Endothelial cell of umbilical vein (primary cell): ENCODE measurements around the gene SDC4. TPM values are rescaled to one million over a fixed set of nuclear protein-coding genes. Genes with fewer than 3 reads are reported as not detected.

Experiments used
- BruUV-seq: library from RNA; stranded (reverse); fragments of 400-500 nt; replicated peaks from 2 replicates; lab custom pipeline; 2021; lab: Mats Ljungman, UMichigan
- CTCF ChIA-PET: fragments of 300-600, 350-600 bp; sonication (Branson Sonifier 250); formaldehyde crosslinking; loops from one replicate; lab custom pipeline; 2021; ENCODE audit warnings: antibody characterized with exemption, inconsistent platforms; lab: Charles Lee
- POLR2A ChIA-PET: fragments of 300-600, 350-600 bp; sonication (Branson Sonifier 250); formaldehyde crosslinking; loops from one replicate; lab custom pipeline; 2021; ENCODE audit warnings: antibody characterized with exemption, inconsistent platforms; lab: Charles Lee
- DNase-seq: peaks from one replicate; pipeline ENCODE4 v3.0.0-alpha.2; 2011; ENCODE audit warnings: low read depth, low spot score
- FAIRE-seq: peaks from 2 replicates; lab custom pipeline; 2011; peaks lifted over from hg19 to GRCh38; lab: Jason Lieb, UNC
- H2AFZ ChIP-seq: 2 replicates; pipeline ENCODE4 v1.6.0; 2012; ENCODE audit warnings: low read depth, low read length, control low read depth, inconsistent platforms
- H3K27ac ChIP-seq: 2 replicates; pipeline ENCODE4 v1.5.1; 2011; ENCODE audit warnings: low read depth, mild to moderate bottlenecking, control low read depth, low read length, moderate library complexity; ENCODE audit not compliant: insufficient read depth
- H3K27me3 ChIP-seq, 2 experiments: 2 replicates each; pipeline versions ENCODE4 v1.6.0 to v1.6.1; 2011; ENCODE audit warnings: low read length in 2 of 2, mixed read lengths in 1 of 2; ENCODE audit not compliant: control insufficient read depth in 2 of 2, insufficient read depth in 2 of 2
- H3K36me3 ChIP-seq, 2 experiments: 2 replicates in 1 of 2; 3 replicates in 1 of 2; pipeline ENCODE4 v1.5.1; 2011; ENCODE audit warnings: low read length in 2 of 2, mild to moderate bottlenecking in 1 of 2, moderate library complexity in 1 of 2; ENCODE audit not compliant: control insufficient read depth in 2 of 2, insufficient read depth in 2 of 2; ENCODE audit errors: extremely low read depth in 1 of 2
- H3K4me1 ChIP-seq: 3 replicates; pipeline ENCODE4 v1.5.1; 2011; ENCODE audit warnings: mild to moderate bottlenecking, low read length; ENCODE audit not compliant: control insufficient read depth, insufficient read depth; ENCODE audit errors: extremely low read depth
- H3K4me2 ChIP-seq: 2 replicates; pipeline ENCODE4 v1.6.1; 2011; ENCODE audit warnings: low read length, control low read depth, mixed read lengths; ENCODE audit not compliant: insufficient read depth
- H3K4me3 ChIP-seq, 3 experiments: fragments of 200-600 bp in 1 of 3; sonication (generic), shearing (Covaris generic) in 1 of 3; replicated peaks in 1 of 3; 2 replicates each; pipeline ENCODE4 v1.5.1; 2011 to 2016; ENCODE audit warnings: control low read depth in 3 of 3, low read length in 3 of 3, mild to moderate bottlenecking in 2 of 3, inconsistent platforms in 1 of 3, low read depth in 1 of 3, moderate library complexity in 1 of 3; ENCODE audit not compliant: insufficient read depth in 1 of 3
- H3K79me2 ChIP-seq: 2 replicates; pipeline ENCODE4 v1.6.0; 2012; ENCODE audit warnings: low read length, inconsistent platforms; ENCODE audit not compliant: control insufficient read depth, insufficient read depth
- H3K9ac ChIP-seq: replicated peaks from 2 replicates; pipeline ENCODE3; 2011; ENCODE audit warnings: low read length, control low read depth; ENCODE audit not compliant: insufficient read depth; ENCODE audit errors: extremely low read depth
- H3K9me1 ChIP-seq: replicated peaks from 3 replicates; pipeline ENCODE4 v1.6.0; 2011; ENCODE audit warnings: mild to moderate bottlenecking, low read length; ENCODE audit not compliant: control insufficient read depth, insufficient read depth; ENCODE audit errors: extremely low read depth
- H3K9me3 ChIP-seq: replicated peaks from 2 replicates; pipeline ENCODE4 v1.5.1; 2012; ENCODE audit warnings: low read length, inconsistent platforms; ENCODE audit not compliant: control insufficient read depth, insufficient read depth
- H4K20me1 ChIP-seq: replicated peaks from 2 replicates; pipeline ENCODE3; 2011; ENCODE audit warnings: mild to moderate bottlenecking, low read length; ENCODE audit not compliant: control insufficient read depth, insufficient read depth; ENCODE audit errors: extremely low read depth
- EZH2 ChIP-seq: IDR thresholded peaks from 2 replicates; pipeline ENCODE4 v1.6.1; 2012; ENCODE audit warnings: borderline replicate concordance, low read depth, mild to moderate bottlenecking, moderate library complexity, low read length, inconsistent platforms; ENCODE audit not compliant: severe bottlenecking
- FOS ChIP-seq: IDR thresholded peaks from 2 replicates; pipeline ENCODE4 v1.6.1; 2011; ENCODE audit warnings: mild to moderate bottlenecking, low read length, moderate library complexity, borderline replicate concordance; ENCODE audit not compliant: insufficient read depth
- GATA2 ChIP-seq: IDR thresholded peaks from 2 replicates; pipeline ENCODE4 v1.7.0; 2011; ENCODE audit warnings: low read depth, mild to moderate bottlenecking, moderate library complexity, mixed read lengths, low read length; ENCODE audit not compliant: insufficient read length, insufficient read depth
- JUN ChIP-seq: IDR thresholded peaks from 2 replicates; pipeline ENCODE4 v1.6.1; 2011; ENCODE audit warnings: borderline replicate concordance, low read depth; ENCODE audit not compliant: insufficient read length, insufficient read depth
- MYC ChIP-seq: IDR thresholded peaks from one replicate; pipeline ENCODE4 v1.6.1; 2011; ENCODE audit warnings: mild to moderate bottlenecking, low read depth, low read length
- POLR2A ChIP-seq: IDR thresholded peaks from 2 replicates; pipeline ENCODE4 v1.6.1; 2012; ENCODE audit warnings: low read depth, mild to moderate bottlenecking, control low read depth, low read length
- POLR2AphosphoS5 ChIP-seq: IDR thresholded peaks from 2 replicates; pipeline ENCODE4 v1.6.1; 2012; ENCODE audit warnings: low read depth, mild to moderate bottlenecking, control low read depth, low read length, moderate library complexity; ENCODE audit not compliant: insufficient read depth
- dilution Hi-C: fragments of 300-500 bp; cut with MboI; formaldehyde crosslinking; loops from one replicate; pipeline ENCODE4 v1.15.0; 2019; ENCODE audit warnings: low sequenced_read_pairs; ENCODE audit not compliant: extremely low pct_ligation_motif_present
- intact Hi-C: fragments of 100-400 bp; cut with micrococcal nuclease; formaldehyde crosslinking; loops from one replicate; pipeline ENCODE4 v1.10.0; 2022
- polyA plus RNA-seq, 4 experiments: library from polyadenylated mRNA; depleted of rRNA in 3 of 4; stranded (reverse) in 3 of 4; unstranded in 1 of 4; fragments of >200 nt; gene quantifications; 2 replicates each; pipeline versions ENCODE4 v1.2.1 to v1.2.3, GENCODE V29; 2011 to 2012; ENCODE audit warnings: missing spikeins in 1 of 4
- total RNA-seq: library from RNA; stranded (reverse); gene quantifications from 2 replicates; pipeline ENCODE4 v1.2.3, GENCODE V29; 2021
- TF ChIP-seq, protein P1 (sequence below): IDR thresholded peaks from 2 replicates; pipeline ENCODE4 v1.6.1; 2011; ENCODE audit not compliant: insufficient read depth, insufficient read length
- TF ChIP-seq, protein P2 (sequence below), 2 donors: IDR thresholded peaks; 1 replicate in 1 of 2; 2 replicates in 1 of 2; pipeline ENCODE4 v1.5.1; 2011; ENCODE audit warnings: low read length in 2 of 2, mild to moderate bottlenecking in 2 of 2, moderate library complexity in 2 of 2, control low read depth in 1 of 2, inconsistent platforms in 1 of 2, low read depth in 1 of 2; ENCODE audit not compliant: insufficient read depth in 1 of 2; ENCODE audit errors: extremely low read depth in 1 of 2

The SDC4 gene
- total and polyA plus RNA-seq, 2 donors (not counting 3 experiments of a cell fraction or from before 2014, with no cell fraction given) = 26.3 to 32.0 TPM

DNA sequence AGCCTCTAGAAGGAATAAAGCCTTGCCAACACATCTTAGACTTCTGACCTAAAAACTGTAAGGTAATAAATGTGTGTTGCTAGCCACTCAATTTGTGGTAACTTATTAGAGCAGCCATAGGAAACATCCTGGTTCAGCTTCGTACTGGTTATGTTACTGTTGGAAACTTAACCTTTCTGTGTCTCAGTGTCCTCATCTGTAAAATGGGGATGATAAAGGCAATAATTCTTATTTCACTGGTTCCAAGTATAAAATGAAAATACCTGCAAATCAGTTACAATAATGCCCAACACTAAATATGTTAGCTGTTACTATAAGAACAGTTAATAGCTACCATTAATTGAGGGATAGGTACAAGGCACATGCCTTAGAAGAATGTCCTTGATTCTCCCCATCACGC is 55.9 kb downstream of the SDC4 start:
- no peaks in the 10 kb centered on the region for H3K9me1 ChIP-seq
- H3K79me2 ChIP-seq = no peaks in the 10 kb centered on the region
- H3K4me3 ChIP-seq = no peak overlapping the region
- H3K36me3 ChIP-seq = no peaks in the 10 kb centered on the region
- no peak for DNase-seq
- no peak overlapping the region for H3K9ac ChIP-seq
- H3K27me3 ChIP-seq = peaks cover 0 to 8% of the 10 kb centered on the region in 2 experiments
- H3K4me1 ChIP-seq = peaks cover 9% of the 10 kb centered on the region
- intact Hi-C loops = loop anchor here (5.0 to 10.0 kb wide), 4 partner anchors 55 to 408 kb away; partner anchors contain the start of genes PABPC1L and YWHAB
- TF ChIP-seq, protein P1, sequence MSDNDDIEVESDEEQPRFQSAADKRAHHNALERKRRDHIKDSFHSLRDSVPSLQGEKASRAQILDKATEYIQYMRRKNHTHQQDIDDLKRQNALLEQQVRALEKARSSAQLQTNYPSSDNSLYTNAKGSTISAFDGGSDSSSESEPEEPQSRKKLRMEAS = no peak
- TF ChIP-seq, protein P2, sequence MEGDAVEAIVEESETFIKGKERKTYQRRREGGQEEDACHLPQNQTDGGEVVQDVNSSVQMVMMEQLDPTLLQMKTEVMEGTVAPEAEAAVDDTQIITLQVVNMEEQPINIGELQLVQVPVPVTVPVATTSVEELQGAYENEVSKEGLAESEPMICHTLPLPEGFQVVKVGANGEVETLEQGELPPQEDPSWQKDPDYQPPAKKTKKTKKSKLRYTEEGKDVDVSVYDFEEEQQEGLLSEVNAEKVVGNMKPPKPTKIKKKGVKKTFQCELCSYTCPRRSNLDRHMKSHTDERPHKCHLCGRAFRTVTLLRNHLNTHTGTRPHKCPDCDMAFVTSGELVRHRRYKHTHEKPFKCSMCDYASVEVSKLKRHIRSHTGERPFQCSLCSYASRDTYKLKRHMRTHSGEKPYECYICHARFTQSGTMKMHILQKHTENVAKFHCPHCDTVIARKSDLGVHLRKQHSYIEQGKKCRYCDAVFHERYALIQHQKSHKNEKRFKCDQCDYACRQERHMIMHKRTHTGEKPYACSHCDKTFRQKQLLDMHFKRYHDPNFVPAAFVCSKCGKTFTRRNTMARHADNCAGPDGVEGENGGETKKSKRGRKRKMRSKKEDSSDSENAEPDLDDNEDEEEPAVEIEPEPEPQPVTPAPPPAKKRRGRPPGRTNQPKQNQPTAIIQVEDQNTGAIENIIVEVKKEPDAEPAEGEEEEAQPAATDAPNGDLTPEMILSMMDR (IDR thresholded peaks at IDR 0.05; ENCODE audit: extremely low read depth in 1 of 2, insufficient read depth in 1 of 2, low read depth in 1 of 2, low read length in 2 of 2) = no peak
- TF ChIP-seq MYC (no peak), POLR2A (no peak), EZH2 (no peak), GATA2 (no peak), FOS (no peak), POLR2AphosphoS5 (no peak), JUN (no peak)
- no peaks in the 10 kb centered on the region for H3K9me3 ChIP-seq
- no peak overlapping the region for H3K27ac ChIP-seq
- BruUV-seq = no TSS peak
- ChIA-PET POLR2A (no interaction called here), CTCF (interaction anchor here (0.6 to 6.9 kb wide), 18 partner anchors 10 to 479 kb away, joined by 3 to 169 read pairs (median 20); partner anchors contain the start of genes KCNS1 and SDC4)
- no peak overlapping the region for H2AFZ ChIP-seq
- dilution Hi-C loops = no loop called here
- no peak for FAIRE-seq
- H4K20me1 ChIP-seq = no peaks in the 10 kb centered on the region
- H3K4me2 ChIP-seq = no peak overlapping the region
